ENCODE measurements around the gene ERBB4. TPM values are rescaled to one million over a fixed set of nuclear protein-coding genes. Genes with fewer than 3 reads are reported as not detected.

Gene ERBB4
- total RNA-seq, 1 donor from 2014 or later: 8.3 TPM

- intact Hi-C loops (cut with micrococcal nuclease): no loop called here
Observed at GRCh38 chr2:211955648-211956047, 583.0 kb downstream of the ERBB4 start.

GRCh38 chr2:211948932-211949331, 589.7 kb downstream of the ERBB4 start:
- TF ChIP-seq, protein P1, sequence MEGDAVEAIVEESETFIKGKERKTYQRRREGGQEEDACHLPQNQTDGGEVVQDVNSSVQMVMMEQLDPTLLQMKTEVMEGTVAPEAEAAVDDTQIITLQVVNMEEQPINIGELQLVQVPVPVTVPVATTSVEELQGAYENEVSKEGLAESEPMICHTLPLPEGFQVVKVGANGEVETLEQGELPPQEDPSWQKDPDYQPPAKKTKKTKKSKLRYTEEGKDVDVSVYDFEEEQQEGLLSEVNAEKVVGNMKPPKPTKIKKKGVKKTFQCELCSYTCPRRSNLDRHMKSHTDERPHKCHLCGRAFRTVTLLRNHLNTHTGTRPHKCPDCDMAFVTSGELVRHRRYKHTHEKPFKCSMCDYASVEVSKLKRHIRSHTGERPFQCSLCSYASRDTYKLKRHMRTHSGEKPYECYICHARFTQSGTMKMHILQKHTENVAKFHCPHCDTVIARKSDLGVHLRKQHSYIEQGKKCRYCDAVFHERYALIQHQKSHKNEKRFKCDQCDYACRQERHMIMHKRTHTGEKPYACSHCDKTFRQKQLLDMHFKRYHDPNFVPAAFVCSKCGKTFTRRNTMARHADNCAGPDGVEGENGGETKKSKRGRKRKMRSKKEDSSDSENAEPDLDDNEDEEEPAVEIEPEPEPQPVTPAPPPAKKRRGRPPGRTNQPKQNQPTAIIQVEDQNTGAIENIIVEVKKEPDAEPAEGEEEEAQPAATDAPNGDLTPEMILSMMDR (IDR thresholded peaks at IDR 0.05; ENCODE audit: borderline replicate concordance): no peak

More at GRCh38 chr2:211955648-211956047, 583.0 kb downstream of the ERBB4 start:
- Histone ChIP-seq H3K27ac (replicated peaks) (no peak overlapping the region), H3K36me3 (no peaks in the 10 kb centered on the region), H3K4me3 (no peak overlapping the region), H3K27me3 (ENCODE audit: low read depth) (no peaks in the 10 kb centered on the region), H3K4me1 (no peaks in the 10 kb centered on the region), H3K9me3 (replicated peaks) (peaks cover 12% of the 10 kb centered on the region)
- DNase-seq: no peak
- TF ChIP-seq, protein P1 (IDR thresholded peaks at IDR 0.05; ENCODE audit: borderline replicate concordance): no peak

GRCh38 chr2:211946960-211947359, 591.6 kb downstream of the ERBB4 start:
- DNase-seq: no peak
- TF ChIP-seq, protein P1 (IDR thresholded peaks at IDR 0.05; ENCODE audit: borderline replicate concordance): no peak
- no peak overlapping the region for H3K27ac ChIP-seq (replicated peaks)
- H3K9me3 ChIP-seq (replicated peaks): peaks cover 16% of the 10 kb centered on the region
- no peak overlapping the region for H3K4me3 ChIP-seq
- intact Hi-C loops (cut with micrococcal nuclease): no loop called here
- no peaks in the 10 kb centered on the region for H3K27me3 ChIP-seq (ENCODE audit: low read depth)
- no peaks in the 10 kb centered on the region for H3K36me3 ChIP-seq
- no peaks in the 10 kb centered on the region for H3K4me1 ChIP-seq

More at GRCh38 chr2:211948932-211949331, 589.7 kb downstream of the ERBB4 start:
- no peaks in the 10 kb centered on the region for H3K4me1 ChIP-seq
- no peak overlapping the region for H3K4me3 ChIP-seq
- H3K27me3 ChIP-seq (ENCODE audit: low read depth): no peaks in the 10 kb centered on the region
- no peak overlapping the region for H3K27ac ChIP-seq (replicated peaks)
- H3K9me3 ChIP-seq (replicated peaks): peaks cover 16% of the 10 kb centered on the region
- no peaks in the 10 kb centered on the region for H3K36me3 ChIP-seq
- intact Hi-C loops (cut with micrococcal nuclease): no loop called here
- DNase-seq: no peak

GRCh38 chr2:211944572-211944971, 594.0 kb downstream of the ERBB4 start:
- H3K27ac ChIP-seq (replicated peaks): no peak overlapping the region
- no peak for DNase-seq
- TF ChIP-seq, protein P1 (IDR thresholded peaks at IDR 0.05; ENCODE audit: borderline replicate concordance): no peak
- H3K27me3 ChIP-seq (ENCODE audit: low read depth): no peaks in the 10 kb centered on the region
- no peaks in the 10 kb centered on the region for H3K9me3 ChIP-seq (replicated peaks)
- no peaks in the 10 kb centered on the region for H3K4me1 ChIP-seq
- intact Hi-C loops (cut with micrococcal nuclease): no loop called here
- H3K36me3 ChIP-seq: no peaks in the 10 kb centered on the region
- no peak overlapping the region for H3K4me3 ChIP-seq

DNA sequence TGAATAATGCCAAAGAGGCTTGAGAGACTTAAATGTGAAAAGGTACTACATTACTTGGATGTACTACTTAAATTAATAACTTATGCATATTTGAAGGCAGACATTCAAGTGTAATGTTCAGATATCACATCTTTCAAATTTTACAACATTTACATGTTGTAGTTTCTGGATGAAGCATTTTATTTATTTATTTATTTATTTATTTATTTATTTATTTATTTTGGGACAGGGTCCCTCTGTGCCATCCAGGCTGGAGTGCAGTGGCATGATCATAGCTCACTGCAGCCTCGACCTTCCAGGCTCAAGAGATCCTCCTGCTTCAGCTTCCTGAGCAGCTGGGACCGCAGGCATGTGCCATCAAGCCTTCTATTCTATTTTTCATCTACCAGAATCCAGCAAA, 596.4 kb downstream of the ERBB4 start:
- H3K4me1 ChIP-seq: no peaks in the 10 kb centered on the region
- H3K27me3 ChIP-seq (ENCODE audit: low read depth): no peaks in the 10 kb centered on the region
- intact Hi-C loops (cut with micrococcal nuclease): no loop called here
- H3K27ac ChIP-seq (replicated peaks): no peak overlapping the region
- DNase-seq: no peak
- TF ChIP-seq, protein P1 (IDR thresholded peaks at IDR 0.05; ENCODE audit: borderline replicate concordance): no peak
- no peaks in the 10 kb centered on the region for H3K9me3 ChIP-seq (replicated peaks)
- H3K36me3 ChIP-seq: no peaks in the 10 kb centered on the region
- H3K4me3 ChIP-seq: no peak overlapping the region
